ENCODE measurements around the gene POLR3K. TPM values are rescaled to one million over a fixed set of nuclear protein-coding genes. Genes with fewer than 3 reads are reported as not detected.
A peak's percentile ranks its signal among the peaks of the same experiment; 100 is the strongest.

POLR3K gene
- polyA plus RNA-seq, 4 donors: 8.1 to 19.9 (median 10.4) TPM

DNA sequence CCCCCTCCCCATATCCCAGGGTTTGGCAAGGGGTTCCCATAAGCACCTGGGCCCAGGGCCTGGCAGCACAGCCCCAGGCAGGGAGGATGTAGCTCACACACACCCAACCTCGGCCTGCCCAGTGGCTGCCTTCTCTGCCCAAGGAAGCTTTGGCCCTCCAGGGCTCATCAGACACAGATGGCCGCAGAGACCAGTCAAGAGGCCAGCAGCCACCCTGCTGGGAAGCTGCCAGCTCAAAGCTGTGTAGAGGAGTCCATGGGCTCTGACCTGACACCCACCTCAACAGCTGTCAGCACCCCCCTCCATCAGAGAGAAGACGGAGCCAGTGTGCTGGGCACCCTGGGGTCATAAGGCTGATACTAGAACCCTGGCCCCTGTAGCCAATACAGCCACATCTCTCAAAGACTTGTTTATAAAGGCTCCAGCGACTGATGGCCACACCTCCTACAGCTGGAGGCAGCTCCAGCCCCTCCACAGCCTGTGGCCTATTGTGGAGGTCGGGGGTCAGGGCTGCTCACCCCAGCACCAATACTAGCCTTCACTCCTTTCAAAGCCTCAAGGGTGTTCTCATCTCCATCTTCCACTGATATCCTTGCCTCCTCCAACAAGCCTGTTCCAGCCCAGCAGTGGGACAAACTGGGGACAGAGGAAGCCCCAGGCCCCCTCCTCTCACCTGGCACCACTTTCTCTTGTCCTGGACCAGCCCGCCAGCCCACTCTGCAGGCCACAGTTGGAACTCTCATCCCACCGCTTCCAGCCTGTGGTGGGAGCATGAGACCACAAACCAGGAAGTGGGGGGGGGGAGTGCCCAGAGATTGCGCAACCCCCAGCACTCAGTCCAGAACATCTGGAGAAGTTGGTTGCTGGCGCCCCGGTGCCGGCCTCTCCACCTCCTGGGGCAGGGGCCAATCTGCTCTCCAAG is 22.4 kb upstream of the POLR3K start:
- H3K4me1 ChIP-seq (ENCODE audit: control insufficient read depth in 3 of 3, insufficient read depth in 2 of 3, low read depth in 1 of 3, low read length in 2 of 3): peaks cover 0 to 45% (median 8%) of the 10 kb centered on the region in 3 donors
- WGBS, 3 donors: 34 to 49% (median 47%) methylated on average over 11 of the region's 11 CpGs
- no peak for FAIRE-seq

DNA sequence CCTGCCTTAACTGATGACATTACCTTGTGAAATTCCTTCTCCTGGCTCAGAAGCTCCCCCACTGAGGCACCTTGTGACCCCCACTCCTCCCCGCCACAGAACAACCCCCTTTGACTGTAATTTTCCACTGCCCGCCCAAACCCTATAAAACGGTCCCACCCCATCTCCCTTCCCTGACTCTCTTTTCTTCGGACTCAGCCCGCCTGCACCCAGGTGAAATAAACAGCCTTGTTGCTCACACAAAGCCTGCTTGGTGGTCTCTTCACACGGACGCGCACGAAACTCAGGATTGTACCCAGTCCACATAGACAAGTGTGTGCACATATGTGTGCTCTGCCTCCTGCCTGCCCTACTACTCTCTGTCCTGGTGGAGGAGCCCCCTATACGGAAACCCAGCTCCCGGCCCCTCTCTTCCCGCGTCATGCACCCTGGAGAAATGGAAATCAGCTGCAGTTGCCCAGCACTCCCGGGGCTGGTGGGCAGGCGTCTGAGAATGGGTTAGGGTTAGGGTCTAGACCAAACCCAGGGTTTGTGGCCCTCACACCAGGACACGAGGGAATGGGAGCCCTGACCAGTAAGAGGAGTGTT is 21.4 kb upstream of the POLR3K start:
- H3K27ac ChIP-seq (ENCODE audit: low read depth in 1 of 3, low read length in 2 of 3): peak overlapping the region in 2 of 3 donors; percentile 67 to 82
- FAIRE-seq: no peak

More for the DNA sequence above, 22.4 kb upstream of the POLR3K start:
- peaks cover 0 to 7% (median 5%) of the 10 kb centered on the region in 3 donors for H3K27me3 ChIP-seq (ENCODE audit: control insufficient read depth in 3 of 3, insufficient read depth in 3 of 3, low read length in 3 of 3)
- DNase-seq: peak in 1 of 2 donors; percentile 63
- H3K4me3 ChIP-seq (ENCODE audit: low read depth in 1 of 3, low read length in 3 of 3): no peak overlapping the region
- H3K36me3 ChIP-seq (ENCODE audit: control insufficient read depth in 3 of 3, insufficient read depth in 2 of 3, low read depth in 1 of 3, low read length in 3 of 3): peaks cover 0 to 14% (median 2%) of the 10 kb centered on the region in 3 donors
- H3K27ac ChIP-seq (ENCODE audit: low read depth in 1 of 3, low read length in 2 of 3): peak overlapping the region; percentile 6 to 82 (median 70)
- H3K9me3 ChIP-seq (ENCODE audit: control insufficient read depth in 2 of 2, insufficient read depth in 1 of 2, low read depth in 1 of 2, low read length in 1 of 2): no peaks in the 10 kb centered on the region

DNA sequence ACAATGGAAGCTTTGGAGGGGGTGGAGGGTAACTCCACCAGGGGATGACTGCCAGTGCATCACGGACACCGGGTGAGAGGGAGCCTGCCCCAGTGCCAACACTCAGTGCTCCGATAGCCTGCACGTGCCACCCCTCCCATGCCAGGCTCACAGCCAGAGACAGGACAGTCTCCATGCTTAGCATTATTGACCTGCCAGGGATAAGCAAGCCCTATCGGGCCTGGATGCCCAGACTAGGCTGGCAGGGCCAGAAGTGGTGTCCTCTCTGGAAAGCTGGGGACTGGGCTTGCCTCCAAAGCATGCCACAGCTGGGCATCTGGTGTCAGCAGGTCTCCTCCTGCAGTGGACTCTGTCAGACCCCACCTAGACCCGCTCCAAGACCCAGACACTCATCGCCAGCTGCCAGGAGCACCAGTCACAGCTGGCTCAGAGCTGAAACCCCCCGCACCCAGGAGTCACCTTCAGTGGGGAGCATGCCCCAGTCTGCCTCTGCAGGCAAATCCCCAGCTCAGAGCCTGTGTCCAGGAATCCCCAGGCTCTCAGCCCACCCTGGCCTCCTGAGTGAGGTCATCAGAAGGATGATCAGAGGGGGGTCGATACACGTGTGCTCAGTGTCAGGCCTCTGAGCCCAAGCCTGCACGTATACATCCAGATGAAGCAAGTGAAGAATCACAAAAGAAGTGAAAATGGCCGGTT is 20.8 kb upstream of the POLR3K start:
- no peak for FAIRE-seq
- Histone ChIP-seq H3K36me3 (ENCODE audit: control insufficient read depth in 3 of 3, insufficient read depth in 2 of 3, low read depth in 1 of 3, low read length in 3 of 3) (peaks cover 0 to 3% (median 0%) of the 10 kb centered on the region in 3 donors), H3K4me3 (ENCODE audit: low read depth in 1 of 3, low read length in 3 of 3) (no peak overlapping the region), H3K27me3 (ENCODE audit: control insufficient read depth in 3 of 3, insufficient read depth in 3 of 3, low read length in 3 of 3) (peaks cover 0 to 7% (median 5%) of the 10 kb centered on the region in 3 donors), H3K9me3 (ENCODE audit: control insufficient read depth in 2 of 2, insufficient read depth in 1 of 2, low read depth in 1 of 2, low read length in 1 of 2) (no peaks in the 10 kb centered on the region), H3K4me1 (ENCODE audit: control insufficient read depth in 3 of 3, insufficient read depth in 2 of 3, low read depth in 1 of 3, low read length in 2 of 3) (peaks cover 0 to 46% (median 8%) of the 10 kb centered on the region in 3 donors), H3K27ac (ENCODE audit: low read depth in 1 of 3, low read length in 2 of 3) (no peak overlapping the region)
- WGBS, 3 donors: 58 to 74% (median 61%) methylated on average over 12 of the region's 12 CpGs
- no peak for DNase-seq

More for the DNA sequence above, 21.4 kb upstream of the POLR3K start:
- H3K36me3 ChIP-seq (ENCODE audit: control insufficient read depth in 3 of 3, insufficient read depth in 2 of 3, low read depth in 1 of 3, low read length in 3 of 3): peaks cover 0 to 7% (median 2%) of the 10 kb centered on the region in 3 donors
- WGBS, 3 donors: 83 to 91% (median 86%) methylated on average over 15 to 16 of the region's 16 CpGs
- peaks cover 0 to 46% (median 8%) of the 10 kb centered on the region in 3 donors for H3K4me1 ChIP-seq (ENCODE audit: control insufficient read depth in 3 of 3, insufficient read depth in 2 of 3, low read depth in 1 of 3, low read length in 2 of 3)
- no peak overlapping the region for H3K4me3 ChIP-seq (ENCODE audit: low read depth in 1 of 3, low read length in 3 of 3)
- no peaks in the 10 kb centered on the region for H3K9me3 ChIP-seq (ENCODE audit: control insufficient read depth in 2 of 2, insufficient read depth in 1 of 2, low read depth in 1 of 2, low read length in 1 of 2)
- H3K27me3 ChIP-seq (ENCODE audit: control insufficient read depth in 3 of 3, insufficient read depth in 3 of 3, low read length in 3 of 3): peaks cover 0 to 7% (median 5%) of the 10 kb centered on the region in 3 donors
- no peak for DNase-seq

DNA sequence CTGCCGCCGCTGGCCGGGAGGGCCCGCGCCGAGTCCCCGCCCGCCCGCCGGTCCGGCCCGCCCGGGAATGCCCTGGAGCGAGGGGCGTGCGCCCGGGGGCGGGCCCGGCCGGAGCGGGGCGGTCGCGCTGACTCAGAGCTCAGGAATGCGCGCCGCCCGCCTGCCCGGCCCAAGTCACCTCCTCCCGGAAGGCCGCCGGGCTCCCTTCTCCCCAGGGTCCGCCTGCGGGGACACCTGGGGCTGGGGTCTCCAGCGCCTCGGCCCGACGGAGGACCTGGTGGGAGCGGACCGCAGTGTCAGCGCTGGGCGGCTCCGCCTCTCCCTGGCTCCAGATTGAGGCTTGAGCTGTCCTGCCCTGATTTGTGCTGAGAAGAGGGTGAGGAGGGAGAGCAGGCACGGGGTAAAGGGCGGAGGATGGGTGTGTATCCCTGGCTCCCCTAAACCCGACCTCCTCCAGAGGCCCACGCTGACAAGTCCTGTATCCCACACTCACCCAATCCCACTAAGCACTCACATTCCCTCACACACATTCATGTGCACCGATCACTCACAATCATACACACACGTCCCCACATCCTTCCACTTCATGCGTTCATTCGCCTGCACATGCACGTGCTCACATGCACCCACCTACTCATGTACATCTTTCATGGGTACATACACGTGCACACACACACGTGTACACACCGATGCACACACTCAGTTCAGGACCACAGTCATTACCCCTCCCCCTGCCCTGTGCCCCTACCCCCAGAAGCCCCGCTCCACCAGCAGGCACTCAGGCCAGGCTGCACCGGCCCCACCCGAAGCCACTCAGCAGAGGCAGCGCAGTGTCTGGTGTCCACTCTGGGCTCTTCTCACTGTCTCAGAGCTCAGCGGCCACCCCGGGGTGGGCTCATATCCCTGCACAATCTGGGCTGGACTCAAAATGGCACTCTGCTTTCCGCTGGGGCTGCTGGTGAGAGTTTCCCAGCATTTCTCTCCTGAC is 19.4 kb upstream of the POLR3K start, which contains the start of gene RHBDF1:
Gene RHBDF1, minus strand, starts transcription at position 71 of the 988 bp plus-strand sequence. CDS start 7,616 bp downstream, outside the sequence.
- 18 to 20% (median 20%) methylated on average over 41 to 62 of the region's 62 CpGs for WGBS, 3 donors
- H3K27ac ChIP-seq (ENCODE audit: low read depth in 1 of 3, low read length in 2 of 3): peak within 1 kb of the TSS in 2 of 3 donors; percentile 56 to 80
- no peaks in the 10 kb centered on the region for H3K9me3 ChIP-seq (ENCODE audit: control insufficient read depth in 2 of 2, insufficient read depth in 1 of 2, low read depth in 1 of 2, low read length in 1 of 2)
- peak; percentile 74 to 79 for DNase-seq
- H3K36me3 ChIP-seq (ENCODE audit: control insufficient read depth in 3 of 3, insufficient read depth in 2 of 3, low read depth in 1 of 3, low read length in 3 of 3): peaks cover 0 to 4% (median 0%) of the 10 kb centered on the region in 3 donors
- H3K27me3 ChIP-seq (ENCODE audit: control insufficient read depth in 3 of 3, insufficient read depth in 3 of 3, low read length in 3 of 3): peaks cover 0 to 7% (median 5%) of the 10 kb centered on the region in 3 donors
- H3K4me1 ChIP-seq (ENCODE audit: control insufficient read depth in 3 of 3, insufficient read depth in 2 of 3, low read depth in 1 of 3, low read length in 2 of 3): peaks cover 0 to 51% (median 8%) of the 10 kb centered on the region in 3 donors
- H3K4me3 ChIP-seq (ENCODE audit: low read depth in 1 of 3, low read length in 3 of 3): peak within 1 kb of the TSS; percentile 48 to 76 (median 69)
- no peak for FAIRE-seq

- no peaks in the 10 kb centered on the region for H3K9me3 ChIP-seq (ENCODE audit: control insufficient read depth in 2 of 2, insufficient read depth in 1 of 2, low read depth in 1 of 2, low read length in 1 of 2)
- H3K27me3 ChIP-seq (ENCODE audit: control insufficient read depth in 3 of 3, insufficient read depth in 3 of 3, low read length in 3 of 3): peaks cover 0 to 7% (median 5%) of the 10 kb centered on the region in 3 donors
- peaks cover 0 to 6% (median 0%) of the 10 kb centered on the region in 3 donors for H3K36me3 ChIP-seq (ENCODE audit: control insufficient read depth in 3 of 3, insufficient read depth in 2 of 3, low read depth in 1 of 3, low read length in 3 of 3)
- H3K4me1 ChIP-seq (ENCODE audit: control insufficient read depth in 3 of 3, insufficient read depth in 2 of 3, low read depth in 1 of 3, low read length in 2 of 3): peaks cover 0 to 44% (median 5%) of the 10 kb centered on the region in 3 donors
- FAIRE-seq (no peak), DNase-seq (peak; percentile 46 to 86)
- WGBS, 3 donors: 6 to 11% (median 9%) methylated on average over 49 to 57 of the region's 57 CpGs
- H3K4me3 ChIP-seq (ENCODE audit: low read depth in 1 of 3, low read length in 3 of 3): peak overlapping the region; percentile 48 to 76 (median 69)
- H3K27ac ChIP-seq (ENCODE audit: low read depth in 1 of 3, low read length in 2 of 3): peak overlapping the region in 2 of 3 donors; percentile 28 to 80
These were observed 18.4 kb upstream of the POLR3K start for GRCh38 chr16:71540-72401.

- WGBS, 3 donors: 31 to 49% (median 42%) methylated on average over 5 of the region's 5 CpGs
- DNase-seq (no peak), FAIRE-seq (no peak)
- Histone ChIP-seq H3K27me3 (ENCODE audit: control insufficient read depth in 3 of 3, insufficient read depth in 3 of 3, low read length in 3 of 3) (peaks cover 0 to 7% (median 5%) of the 10 kb centered on the region in 3 donors), H3K4me3 (ENCODE audit: low read depth in 1 of 3, low read length in 3 of 3) (peak overlapping the region; percentile 48 to 76 (median 69)), H3K27ac (ENCODE audit: low read depth in 1 of 3, low read length in 2 of 3) (peak overlapping the region in 2 of 3 donors; percentile 28 to 80), H3K4me1 (ENCODE audit: control insufficient read depth in 3 of 3, insufficient read depth in 2 of 3, low read depth in 1 of 3, low read length in 2 of 3) (peaks cover 0 to 39% (median 2%) of the 10 kb centered on the region in 3 donors), H3K36me3 (ENCODE audit: control insufficient read depth in 3 of 3, insufficient read depth in 2 of 3, low read depth in 1 of 3, low read length in 3 of 3) (peaks cover 0 to 6% (median 0%) of the 10 kb centered on the region in 3 donors), H3K9me3 (ENCODE audit: control insufficient read depth in 2 of 2, insufficient read depth in 1 of 2, low read depth in 1 of 2, low read length in 1 of 2) (no peaks in the 10 kb centered on the region)
These were observed 17.8 kb upstream of the POLR3K start for GRCh38 chr16:71210-71539.

- H3K4me1 ChIP-seq (ENCODE audit: control insufficient read depth in 3 of 3, insufficient read depth in 2 of 3, low read depth in 1 of 3, low read length in 2 of 3): peaks cover 0 to 28% (median 0%) of the 10 kb centered on the region in 3 donors
- peaks cover 0 to 13% (median 0%) of the 10 kb centered on the region in 3 donors for H3K36me3 ChIP-seq (ENCODE audit: control insufficient read depth in 3 of 3, insufficient read depth in 2 of 3, low read depth in 1 of 3, low read length in 3 of 3)
- no peak overlapping the region for H3K27ac ChIP-seq (ENCODE audit: low read depth in 1 of 3, low read length in 2 of 3)
- H3K27me3 ChIP-seq (ENCODE audit: control insufficient read depth in 3 of 3, insufficient read depth in 3 of 3, low read length in 3 of 3): peaks cover 0 to 7% (median 5%) of the 10 kb centered on the region in 3 donors
- no peak overlapping the region for H3K4me3 ChIP-seq (ENCODE audit: low read depth in 1 of 3, low read length in 3 of 3)
- no peak for FAIRE-seq
- 56 to 68% (median 63%) methylated on average over 8 of the region's 8 CpGs for WGBS, 3 donors
- H3K9me3 ChIP-seq (ENCODE audit: control insufficient read depth in 2 of 2, insufficient read depth in 1 of 2, low read depth in 1 of 2, low read length in 1 of 2): no peaks in the 10 kb centered on the region
- DNase-seq: no peak
These were observed 15.8 kb upstream of the POLR3K start for GRCh38 chr16:69181-69580.
